HG03103 (cell line): ENCODE measurements around the gene KLRF1.

Experiments
- ATAC-seq: cut with Tn5 transposase; IDR thresholded peaks from one replicate; pipeline ENCODE4 v1.9.1; 2021; ENCODE audit warnings: low read depth; ENCODE audit not compliant: unreplicated experiment

The KLRF1 gene, protein sequence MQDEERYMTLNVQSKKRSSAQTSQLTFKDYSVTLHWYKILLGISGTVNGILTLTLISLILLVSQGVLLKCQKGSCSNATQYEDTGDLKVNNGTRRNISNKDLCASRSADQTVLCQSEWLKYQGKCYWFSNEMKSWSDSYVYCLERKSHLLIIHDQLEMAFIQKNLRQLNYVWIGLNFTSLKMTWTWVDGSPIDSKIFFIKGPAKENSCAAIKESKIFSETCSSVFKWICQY

DNA sequence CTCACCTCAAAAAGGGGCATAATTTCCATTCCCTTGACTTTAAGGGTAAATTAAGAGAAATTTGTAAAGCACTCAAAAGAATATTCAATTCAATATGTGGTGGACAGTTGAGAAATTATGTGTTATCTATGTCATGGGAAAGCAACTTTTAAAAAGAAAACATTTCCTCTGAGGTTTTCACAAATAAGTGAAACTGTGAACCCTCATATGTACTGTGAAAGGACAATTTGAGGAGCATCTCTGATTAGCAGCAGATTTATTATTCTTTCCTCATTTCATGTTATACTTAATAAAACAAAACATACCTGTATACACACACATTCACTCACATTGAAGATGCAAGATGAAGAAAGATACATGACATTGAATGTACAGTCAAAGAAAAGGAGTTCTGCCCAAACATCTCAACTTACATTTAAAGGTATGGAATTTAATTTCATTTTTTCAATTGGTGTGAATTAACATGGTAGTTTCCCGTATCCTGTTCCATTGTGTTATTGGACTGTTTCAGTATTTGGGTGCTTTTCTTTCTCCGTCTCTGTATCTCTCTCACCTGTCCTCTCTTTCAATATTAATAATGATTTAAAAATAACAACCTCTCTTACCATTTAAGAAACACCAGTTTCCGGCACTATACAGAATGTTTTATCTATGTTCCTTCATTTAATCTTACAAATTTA, at the start of gene KLRF1:
KLRF1 (plus strand) TSS at position 273 of the 680 bp plus-strand sequence; CDS start at position 337, 64 bp downstream.
- ATAC-seq: no peak

- no peak for ATAC-seq
These were observed 48.1 kb upstream of the KLRF1 start for GRCh38 chr12:9779209-9779608.

DNA sequence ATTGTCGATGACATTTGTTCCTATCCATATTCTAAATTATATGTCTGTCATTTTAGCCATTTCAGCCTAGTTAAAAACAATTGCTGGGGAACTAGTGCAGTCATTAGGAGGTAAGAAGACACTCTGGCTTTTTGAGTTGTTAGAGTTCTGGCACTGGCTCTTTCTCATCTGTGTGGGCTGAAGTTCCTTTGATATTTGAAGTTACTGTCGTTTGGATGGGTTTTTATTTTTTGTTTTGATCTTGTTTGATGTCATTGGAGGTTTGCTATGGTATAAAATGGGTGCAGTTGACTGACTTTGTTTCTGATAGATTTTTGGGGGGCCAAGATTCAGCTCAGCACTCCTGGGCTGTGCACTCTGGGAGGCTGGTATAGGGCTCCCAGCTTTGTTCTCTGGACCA, 45.9 kb upstream of the KLRF1 start:
- no peak for ATAC-seq

- no peak for ATAC-seq
These were observed 44.5 kb upstream of the KLRF1 start for GRCh38 chr12:9782547-9783382.

DNA sequence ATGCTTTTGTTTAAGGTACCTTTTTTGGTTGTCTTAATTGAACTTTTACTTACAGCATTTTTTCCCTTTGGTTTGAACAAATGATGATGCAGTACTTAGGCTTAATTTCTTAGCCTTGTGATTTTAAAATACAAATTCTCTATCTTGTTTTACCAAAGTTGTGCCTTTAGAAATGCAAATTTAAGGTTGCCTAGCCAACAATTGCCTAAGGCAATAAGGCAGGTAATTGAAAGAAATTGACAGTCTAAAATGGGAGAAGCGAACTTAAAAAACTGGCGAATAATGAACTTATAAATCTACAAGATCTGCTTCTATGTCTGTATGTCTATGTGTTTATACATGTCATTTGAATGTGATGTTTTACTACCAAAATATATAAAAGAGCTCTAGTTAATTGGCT, 43.0 kb upstream of the KLRF1 start:
- no peak for ATAC-seq

- ATAC-seq: no peak
These were observed 42.5 kb upstream of the KLRF1 start for GRCh38 chr12:9784816-9785215.

DNA sequence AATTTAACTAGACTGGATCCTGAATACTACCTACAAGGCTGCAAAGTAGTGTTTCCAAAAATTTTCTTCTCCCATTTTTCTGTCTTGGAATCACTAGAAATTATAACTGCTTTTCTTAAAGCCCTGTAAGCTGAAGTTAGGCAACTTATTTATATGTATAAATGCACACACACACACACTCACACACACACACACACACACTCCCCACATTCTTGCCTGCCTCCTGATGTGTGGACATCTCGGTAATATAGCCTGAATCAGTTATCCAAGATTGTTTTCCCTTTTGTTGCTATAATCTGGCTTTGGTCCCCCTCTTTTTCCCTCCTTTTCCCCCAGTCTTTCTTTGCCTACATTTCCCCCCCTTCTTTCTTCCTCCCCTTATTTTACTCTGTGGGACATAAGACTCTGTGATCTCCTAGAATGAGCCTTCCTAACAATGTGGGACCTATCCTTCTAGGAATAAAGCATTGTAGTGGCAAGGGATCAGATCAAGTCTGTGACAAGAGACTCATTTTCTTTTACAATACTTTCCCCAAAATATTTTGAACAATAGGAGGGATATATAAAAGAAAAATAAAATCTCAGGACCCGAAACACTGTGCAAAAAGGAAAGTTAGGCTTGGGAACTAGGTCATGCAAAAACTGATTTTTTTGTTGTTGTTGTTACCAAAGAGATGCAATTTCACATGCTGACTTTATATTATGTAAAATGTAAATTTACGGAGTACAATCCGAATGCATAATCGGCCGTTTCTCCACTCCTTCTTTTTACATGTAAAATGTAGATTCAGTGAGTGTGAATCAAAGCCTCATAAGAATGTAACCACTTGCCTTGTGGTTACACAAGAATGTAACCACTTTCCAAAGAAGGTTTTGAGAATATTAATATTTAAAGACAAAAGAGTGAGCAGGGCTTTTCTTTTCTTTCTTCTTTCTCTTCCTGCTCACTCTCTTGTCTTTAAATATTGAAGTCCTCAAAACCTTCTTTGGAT, 40.3 kb upstream of the KLRF1 start:
- ATAC-seq: no peak

DNA sequence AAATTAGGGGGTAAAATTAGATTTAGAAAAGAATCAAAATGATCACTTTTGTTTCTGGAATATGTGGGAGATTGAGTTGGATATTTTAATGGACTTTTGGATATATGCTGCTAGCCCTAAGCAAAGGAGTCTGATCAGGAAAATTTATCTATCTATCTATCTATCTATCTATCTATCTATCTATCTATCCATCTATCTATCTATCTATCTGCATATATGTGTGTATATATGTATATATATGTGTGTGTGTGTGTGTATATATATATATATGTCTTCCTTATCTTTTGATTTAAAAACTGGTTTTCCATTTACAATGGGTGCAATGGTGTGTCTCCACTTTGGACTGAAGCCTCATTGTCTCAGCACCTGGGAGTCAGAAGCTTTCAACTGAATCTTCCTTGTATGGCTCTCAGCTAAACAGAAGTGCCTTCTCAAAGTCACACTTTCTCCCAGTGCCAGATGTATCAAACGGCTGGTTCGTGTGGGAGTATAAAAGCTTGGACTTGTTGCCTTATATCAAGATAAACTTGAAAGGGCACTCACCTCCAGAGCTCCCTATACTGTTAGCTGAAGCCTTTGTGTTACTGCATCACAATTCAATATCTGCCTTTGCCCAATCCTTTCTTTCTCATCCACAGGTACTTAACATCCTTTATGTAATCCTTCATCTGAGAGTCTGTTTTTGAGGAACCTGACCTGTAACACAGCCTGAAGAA, 34.9 kb upstream of the KLRF1 start:
- ATAC-seq: no peak

- no peak for ATAC-seq
These were observed 34.2 kb upstream of the KLRF1 start for GRCh38 chr12:9792961-9793617.

DNA sequence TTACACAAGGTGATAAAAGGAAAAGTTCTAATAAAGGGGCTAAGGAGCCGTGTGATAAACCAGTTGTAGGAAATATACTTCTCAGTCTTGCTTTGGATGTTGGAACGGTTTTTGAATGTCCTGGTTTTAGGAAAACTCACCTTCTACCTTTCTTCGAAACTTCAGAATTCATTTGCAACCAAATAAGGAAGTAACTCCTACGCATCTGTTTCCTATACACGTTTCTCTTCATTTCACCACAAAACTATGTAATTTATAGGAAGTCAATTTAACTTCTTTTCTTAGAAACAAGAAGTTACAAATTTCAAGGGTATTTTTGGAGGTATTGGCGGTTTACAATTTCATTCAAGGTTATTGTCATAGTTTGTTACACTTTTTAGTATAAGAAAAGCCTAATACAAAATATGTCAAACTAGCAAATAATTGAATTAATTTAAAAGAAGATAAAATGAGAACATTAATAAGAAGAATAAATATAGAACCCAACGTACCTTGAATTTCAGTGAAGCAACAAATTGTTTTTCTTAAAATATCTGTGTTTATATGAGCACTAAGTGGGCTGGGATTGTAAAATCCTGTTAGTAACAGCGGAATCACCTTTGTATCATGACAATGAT, 33.4 kb upstream of the KLRF1 start:
- no peak for ATAC-seq

DNA sequence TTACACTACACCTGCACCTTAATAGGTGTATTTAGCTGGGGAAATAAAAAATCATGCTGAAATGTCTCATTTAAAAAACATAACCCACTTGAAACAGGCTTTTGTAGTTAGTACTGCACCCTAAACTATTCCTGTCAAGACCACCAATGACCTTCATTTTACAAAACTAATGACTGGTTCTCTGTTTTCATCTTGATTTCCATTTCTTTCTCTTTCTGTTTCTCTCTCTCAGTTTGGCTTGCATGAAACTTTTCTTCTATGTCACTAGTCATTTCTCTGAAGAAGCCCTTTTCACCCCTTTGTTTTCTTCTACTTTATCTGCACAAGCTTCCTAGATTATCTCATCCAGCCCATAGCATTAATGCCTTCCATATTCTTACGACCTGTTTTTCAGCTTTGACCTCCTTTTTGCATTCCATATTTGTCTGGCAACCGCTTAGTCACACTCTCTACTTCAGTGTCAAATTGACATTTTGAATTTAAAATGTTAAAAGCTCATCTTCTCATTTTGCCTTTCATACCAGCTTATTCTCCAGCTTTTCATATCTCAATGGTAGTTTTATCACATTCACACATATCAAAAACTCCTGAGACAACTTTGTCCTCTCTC, 32.7 kb upstream of the KLRF1 start:
- no peak for ATAC-seq

DNA sequence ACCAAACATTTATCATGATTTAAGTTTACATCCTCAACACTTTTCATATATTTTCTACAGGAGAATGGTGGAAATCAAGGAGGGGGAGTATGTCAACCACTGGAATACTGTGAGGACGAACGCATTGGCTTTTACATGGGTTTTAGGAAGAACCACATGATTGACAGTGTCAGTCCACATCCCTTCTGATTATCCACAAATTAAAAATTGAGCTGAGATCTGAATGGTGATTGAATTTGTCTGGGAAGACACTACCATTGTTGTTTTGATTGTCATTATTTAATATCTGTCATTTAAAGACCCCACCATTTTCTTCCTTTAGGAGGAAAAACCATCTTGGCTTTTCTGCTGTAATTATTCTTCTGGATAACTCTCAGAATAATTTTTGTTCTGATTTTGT, 31.3 kb upstream of the KLRF1 start:
- ATAC-seq: no peak

DNA sequence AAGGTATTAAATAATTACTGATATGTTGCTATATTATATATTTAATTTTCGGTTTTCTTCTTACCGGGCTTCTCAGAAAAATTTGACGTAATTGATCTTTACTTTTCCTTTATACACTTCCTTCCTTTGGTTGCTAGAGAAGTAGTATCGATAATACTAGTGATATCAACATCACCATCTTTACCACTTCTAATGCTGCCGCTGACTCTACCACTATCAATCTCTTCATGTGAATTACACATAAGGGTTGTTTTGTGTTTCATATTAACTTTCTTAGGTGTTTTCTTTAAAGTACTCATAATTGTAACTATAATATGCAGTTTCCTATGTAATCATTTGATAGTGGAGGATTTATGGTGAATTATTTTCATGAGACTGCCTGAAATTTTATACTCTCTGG, 30.9 kb upstream of the KLRF1 start:
- no peak for ATAC-seq

GRCh38 chr12:9796971-9797370, 30.3 kb upstream of the KLRF1 start:
- no peak for ATAC-seq

- ATAC-seq: peak; percentile 97
These were observed 29.3 kb upstream of the KLRF1 start for GRCh38 chr12:9797722-9798619.

GRCh38 chr12:9799961-9800360, 27.3 kb upstream of the KLRF1 start:
- no peak for ATAC-seq

GRCh38 chr12:9805883-9806282, 21.4 kb upstream of the KLRF1 start:
- no peak for ATAC-seq
